Activated CD4-positive, CD25-positive, alpha-beta regulatory T cell (primary cell): ENCODE measurements around the gene DNAJC18.
"Not testable (repeated sequence)": the region's sequence is repeated elsewhere in the genome, so short reads cannot be mapped to it uniquely, and the experiment has no call there.

Experiments used
- DNase-seq, 4 experiments: peaks; one replicate each; lab custom pipeline; 2025; lab: John Stamatoyannopoulos, UW

Gene DNAJC18

DNA sequence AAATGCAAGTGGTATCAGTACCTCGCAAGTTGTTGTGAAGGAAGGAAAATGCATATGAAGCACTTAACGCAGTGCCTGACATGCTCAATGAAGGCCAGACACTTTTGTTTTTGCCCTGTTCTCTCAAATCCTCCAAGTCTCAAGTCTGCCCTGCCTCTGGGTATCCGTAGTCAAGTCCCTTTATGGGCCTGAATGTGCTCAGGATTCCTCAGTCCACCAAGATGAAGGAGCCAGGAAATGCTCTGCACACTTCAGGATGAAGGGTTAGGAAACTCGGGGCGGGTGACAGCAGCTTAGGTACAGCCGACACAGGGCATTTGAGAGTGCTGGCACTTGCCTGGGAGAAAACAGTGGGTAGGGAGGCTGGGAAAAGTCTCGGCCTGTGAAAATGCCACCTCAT lies 21.9 kb upstream of the DNAJC18 start:
- DNase-seq = no peak

DNA sequence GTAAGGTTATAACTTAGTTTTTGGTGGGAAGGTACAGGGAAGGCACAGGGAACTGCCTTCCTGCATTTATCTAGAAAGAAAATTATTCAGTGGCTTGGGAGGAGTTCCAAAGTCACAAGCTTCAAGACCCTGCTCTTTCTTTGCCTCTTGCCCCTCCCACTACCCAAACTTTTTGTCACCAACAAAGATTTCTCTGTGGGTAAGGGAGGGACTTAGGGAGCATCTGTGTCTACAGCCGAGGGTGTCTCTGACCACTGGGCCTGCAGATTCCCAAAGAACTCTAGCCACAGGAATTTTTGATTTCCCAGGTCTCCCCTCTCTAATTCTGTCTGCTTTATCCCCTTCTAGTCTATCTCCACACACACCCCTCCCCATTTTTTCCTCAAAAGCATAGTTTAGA lies 21.1 kb upstream of the DNAJC18 start:
- no peak for DNase-seq

DNA sequence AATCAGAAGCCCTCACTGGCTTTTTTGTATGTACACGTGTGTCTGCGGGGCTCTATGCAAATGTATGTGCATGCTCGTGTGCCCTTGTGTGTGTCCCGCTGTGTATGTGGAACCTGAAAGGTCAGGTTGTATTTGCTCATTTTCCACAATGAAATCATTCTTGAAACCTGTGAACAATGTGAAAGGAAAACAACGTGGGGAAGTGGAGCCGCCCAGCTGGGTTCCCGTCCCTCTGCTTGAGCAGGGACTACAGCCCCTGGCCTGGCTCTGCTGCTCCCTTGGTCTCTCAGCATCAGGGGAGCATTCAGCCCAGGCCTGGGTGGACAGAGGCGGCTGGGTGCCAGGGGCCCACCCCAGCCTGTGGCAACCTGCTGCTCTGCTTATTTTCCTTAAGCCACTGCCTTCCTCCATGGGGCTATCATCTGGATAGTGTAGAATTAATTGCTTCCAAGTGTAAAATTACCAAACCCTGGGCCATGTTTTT lies 20.2 kb upstream of the DNAJC18 start:
- DNase-seq = no peak

DNA sequence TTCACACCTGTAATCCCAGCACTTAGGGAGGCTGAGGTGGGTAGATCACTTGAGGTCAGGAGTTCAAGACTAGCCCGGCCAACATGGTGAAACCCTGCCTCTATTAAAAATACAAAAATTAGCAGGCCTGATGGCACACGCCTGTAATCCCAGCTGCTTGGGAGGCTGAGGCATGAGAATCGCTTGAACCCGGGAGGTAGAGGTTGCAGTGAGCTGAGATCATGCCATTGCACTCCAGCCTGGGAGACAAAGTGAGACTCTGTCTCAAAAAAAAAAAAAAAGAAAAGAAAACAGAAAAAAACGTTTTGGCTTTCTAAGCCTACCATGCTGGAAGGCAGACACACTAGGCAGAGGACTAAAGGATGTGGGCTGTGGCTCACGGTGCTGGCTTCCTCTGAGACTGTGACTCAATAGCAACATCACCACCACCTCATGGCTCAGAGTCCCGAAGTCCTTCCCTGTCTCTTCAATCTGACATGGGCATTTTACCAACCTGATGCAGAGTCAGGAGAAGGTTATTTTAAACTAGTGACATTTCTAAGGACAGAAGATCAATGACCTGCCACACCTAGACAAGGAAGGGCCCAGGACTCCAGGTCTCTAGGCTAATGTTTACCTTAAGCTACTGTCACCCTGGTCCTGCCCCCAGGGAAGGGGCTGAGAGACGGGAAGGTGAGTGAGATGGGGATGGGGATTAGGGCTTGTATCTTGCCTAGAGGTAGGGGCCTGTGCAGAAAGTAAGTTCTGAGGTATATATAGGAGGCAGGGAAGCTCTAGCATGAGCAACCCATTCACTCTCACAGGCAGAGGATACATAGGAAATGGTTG lies 19.5 kb upstream of the DNAJC18 start:
- peak; percentile 27 to 63 (median 44) for DNase-seq

DNA sequence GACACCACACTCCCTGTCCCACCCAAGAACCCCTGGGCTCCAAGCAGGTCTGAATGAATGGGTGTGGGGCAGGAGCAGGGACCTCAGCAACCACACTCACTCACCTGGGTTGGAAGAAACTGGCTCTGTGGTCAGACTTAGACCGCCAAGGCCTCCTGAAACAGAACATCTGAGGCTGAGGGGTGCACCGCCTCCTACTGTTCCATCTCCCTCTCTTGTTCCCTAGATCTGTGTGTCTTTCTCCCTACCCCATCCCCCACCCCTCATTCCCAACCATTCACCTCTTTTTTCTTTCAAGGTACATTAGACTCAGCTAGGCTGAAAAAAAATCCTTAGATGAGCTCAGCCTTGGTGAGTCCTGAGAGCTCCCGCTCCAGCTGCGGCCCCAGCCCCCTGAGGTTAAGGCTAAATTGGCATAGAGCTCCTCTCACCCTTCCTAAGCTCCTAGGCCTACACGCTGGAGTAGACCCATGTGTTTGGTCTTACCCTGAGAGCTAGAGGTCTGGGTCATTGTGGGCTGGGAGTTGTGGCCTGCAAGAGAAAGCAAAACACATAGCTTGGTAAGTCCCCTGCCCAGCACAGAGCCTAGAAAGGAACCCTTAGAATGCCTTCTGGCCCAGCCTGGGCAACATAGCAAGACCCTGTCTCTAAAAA lies 18.5 kb upstream of the DNAJC18 start:
- DNase-seq = no peak

DNA sequence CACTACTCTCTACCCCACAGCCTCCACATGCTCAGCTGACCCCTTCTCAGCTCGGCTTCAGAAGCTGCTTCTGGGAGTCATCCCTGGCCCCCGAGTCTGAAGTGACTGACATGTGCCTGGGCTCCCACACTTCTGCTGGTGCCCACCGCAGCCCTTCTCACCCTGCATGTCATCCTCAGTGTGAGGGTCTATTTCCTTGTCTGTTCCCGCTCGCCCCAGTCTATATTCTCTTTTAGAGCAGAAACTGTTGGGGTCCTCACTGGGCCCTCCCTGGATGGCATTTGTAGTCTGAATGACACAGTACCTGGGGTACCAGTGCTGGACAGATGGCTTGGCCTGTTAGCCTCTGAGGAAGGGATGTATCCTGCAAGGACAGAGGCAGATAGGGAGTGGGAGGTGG lies 17.9 kb upstream of the DNAJC18 start:
- no peak for DNase-seq

DNA sequence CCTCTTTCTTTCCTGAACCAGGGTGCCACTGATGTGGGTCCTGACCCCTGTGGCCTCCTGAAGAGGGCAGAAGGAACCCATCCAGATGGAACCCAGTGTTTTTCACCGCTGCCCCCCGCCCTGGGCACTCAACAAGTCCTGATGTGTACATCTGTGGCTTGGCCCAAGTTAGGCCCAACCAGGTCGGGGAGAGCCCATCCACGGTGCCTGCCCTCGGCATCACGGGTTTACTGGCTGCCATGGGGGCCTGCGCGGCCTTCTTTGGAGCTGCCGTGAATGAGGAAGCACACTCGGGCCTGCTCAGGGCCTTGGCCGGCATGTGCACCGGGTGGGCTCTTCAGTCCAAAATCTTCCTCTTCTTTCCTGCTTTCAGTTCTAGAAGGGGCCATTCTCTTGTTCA lies 17.5 kb upstream of the DNAJC18 start:
- no peak for DNase-seq

DNA sequence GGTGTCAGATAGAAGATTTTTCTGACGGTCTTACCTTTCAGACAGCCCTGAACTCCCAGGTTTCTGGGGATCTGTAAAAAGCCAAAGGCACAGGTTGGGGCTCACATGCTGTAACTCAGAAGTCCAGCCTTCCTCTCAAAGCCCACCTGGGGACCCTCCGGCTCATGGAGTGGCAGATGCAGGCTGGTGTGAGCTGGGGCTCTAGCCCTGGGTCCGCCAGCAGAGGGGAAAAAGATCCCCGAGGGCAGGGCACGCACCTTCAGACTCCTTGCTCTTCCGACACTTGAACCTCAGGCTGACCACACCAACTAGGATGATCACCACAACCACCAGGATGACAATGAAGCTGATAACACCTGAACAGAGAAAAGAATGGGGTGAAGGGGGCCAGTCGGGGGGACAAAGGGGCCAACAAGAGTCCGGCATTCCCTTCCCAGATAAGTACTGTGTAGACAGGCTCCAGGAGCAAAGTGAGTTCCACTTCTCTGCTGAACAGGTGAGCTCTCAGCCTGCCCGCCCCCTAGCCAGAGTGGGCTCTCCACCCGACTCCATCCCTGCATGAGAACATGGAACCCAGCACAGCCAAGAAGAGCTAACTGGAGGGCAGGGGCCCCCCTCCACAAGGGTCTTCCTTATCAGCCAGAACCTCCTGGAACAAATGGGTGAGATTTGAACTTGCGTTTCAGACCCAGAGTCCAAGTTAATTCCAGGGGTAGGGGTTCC lies 15.4 kb upstream of the DNAJC18 start:
- no peak for DNase-seq

DNA sequence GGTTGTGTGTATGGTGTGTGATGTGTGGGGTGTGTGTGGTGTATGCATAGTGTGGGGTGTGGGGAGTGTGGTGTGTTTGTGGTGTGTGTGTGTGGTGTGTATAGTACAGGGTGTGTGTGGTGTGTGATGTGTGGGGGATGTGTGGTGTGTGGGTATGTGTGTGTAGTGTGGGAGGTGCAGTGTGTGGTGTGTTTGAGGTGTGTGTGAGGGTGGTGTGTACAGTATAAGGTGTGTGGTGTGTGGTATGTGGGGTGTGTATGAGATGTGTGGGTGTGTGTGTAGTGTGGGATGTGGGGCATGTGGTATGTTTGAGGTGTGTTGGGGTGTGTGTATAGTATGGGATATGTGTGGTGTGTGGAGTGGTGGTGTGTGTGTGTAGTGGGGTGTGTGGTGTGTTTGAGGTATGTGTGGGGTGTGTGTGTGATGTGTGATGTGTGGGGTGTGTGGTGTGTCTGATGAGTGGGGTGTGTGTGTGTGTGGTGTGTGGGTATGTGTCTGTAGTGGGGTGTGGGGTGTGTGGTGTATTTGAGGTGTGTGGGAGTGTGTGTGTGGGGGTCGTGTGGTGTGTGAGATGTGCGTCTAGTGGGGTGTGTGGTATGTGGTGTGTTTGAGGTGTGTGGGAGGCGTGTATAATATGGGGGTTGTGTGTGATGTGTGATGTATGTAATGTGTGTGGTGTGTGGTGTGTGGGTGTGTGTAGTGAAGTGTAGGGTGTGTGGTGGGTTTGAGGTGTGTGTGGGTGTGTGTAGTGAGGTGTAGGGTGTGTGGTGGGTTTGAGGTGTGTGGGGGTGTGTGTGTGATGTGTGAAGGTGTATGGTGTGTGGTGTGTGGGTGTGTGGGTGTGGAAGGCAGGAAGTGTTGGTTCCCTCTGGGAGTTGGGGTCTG lies 14.6 kb upstream of the DNAJC18 start:
- no peak for DNase-seq

DNA sequence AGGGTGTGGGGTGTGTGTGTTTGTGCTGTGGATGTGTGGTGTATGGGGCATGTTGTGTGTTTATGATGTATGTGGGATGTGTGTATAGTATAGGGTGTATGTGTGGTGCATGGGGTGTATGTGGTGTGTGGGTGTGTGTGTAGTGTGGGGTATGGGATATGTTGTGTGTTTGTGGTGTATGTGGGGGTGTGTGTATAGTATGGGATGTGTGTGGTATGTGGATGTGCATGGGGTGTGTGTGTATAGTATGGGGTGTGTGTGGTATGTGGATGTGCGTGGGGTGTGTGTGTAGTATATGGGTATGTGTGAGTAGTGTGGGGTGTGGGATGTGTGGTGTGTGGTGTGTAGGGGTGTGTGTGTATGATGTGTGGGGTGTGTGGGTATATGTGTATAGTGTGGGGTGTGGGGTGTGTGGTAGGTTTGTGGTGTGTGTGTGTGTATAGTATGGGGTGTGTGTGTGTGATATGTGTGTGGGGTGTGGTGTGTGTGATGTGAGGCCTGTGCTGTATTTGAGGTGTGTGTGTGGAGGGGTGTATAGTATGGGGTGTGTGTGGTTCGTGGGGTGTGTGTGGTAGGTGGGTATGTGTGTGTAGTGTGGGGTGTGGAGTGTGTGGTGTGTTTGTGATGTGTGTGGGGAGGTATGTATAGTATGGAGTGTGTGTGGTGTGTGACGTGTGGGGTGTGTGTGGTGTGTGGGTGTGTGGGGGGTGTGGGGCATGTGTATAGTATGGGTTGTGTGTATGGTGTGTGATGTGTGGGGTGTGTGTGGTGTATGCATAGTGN lies 12.7 kb upstream of the DNAJC18 start:
- DNase-seq = no peak

DNA sequence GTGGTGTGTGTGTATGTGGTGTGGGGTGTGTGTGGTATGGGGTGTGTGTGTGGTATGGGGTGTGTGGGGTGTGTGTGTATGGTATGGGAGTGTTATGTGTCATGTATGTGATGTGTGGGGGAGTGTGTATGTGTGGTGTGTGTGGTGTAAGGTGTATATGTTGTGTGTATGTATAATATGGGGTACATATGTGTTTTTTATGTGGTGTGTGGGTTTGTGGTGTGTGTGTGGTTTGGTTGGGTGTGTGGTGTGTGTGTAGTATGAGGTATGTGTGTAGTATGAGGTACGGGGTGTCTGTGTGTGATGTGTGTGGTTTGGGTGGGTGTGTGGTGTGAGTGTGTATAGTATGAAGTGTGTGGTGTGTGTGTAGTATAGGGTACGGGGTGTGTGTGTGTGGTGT lies 11.9 kb upstream of the DNAJC18 start:
- DNase-seq = no peak

DNA sequence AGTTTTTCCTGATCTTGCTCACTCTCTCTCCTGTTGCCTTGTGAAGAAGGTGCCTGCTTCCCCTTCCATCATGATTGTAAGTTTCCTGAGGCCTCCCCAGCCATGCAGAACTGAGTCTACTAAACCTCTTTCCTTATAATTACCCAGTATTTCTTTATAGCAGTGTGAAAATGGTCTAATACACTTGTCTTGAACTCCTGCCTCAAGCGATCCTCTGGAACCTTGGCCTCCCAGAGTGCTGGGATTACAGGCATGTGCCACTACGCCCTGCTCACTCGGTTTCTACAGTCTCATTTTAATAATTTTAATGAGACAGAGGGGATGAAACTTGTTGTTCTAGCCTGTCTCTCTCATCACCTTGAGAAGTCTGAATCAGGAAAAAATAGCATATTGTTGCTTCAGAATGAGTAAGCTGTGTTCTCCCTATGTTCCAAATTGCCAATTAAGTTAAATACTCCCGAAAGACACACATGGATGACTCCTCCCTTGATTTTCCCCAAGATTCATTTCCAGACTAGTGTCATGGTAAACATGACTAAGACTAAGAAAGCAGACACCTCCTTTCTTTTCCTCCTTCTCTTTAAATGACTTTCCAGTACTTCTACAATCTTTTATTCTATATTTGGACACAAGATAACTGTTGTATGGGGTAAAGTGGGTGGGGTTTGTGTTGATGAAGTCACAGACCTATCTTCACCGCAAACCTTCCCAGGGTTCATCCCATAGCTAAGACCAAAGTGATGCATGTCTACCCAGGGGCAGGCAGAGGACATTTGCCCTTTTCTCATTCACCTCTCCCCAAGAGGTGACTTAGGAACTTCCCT lies 7.8 kb upstream of the DNAJC18 start:
- DNase-seq = no peak

DNA sequence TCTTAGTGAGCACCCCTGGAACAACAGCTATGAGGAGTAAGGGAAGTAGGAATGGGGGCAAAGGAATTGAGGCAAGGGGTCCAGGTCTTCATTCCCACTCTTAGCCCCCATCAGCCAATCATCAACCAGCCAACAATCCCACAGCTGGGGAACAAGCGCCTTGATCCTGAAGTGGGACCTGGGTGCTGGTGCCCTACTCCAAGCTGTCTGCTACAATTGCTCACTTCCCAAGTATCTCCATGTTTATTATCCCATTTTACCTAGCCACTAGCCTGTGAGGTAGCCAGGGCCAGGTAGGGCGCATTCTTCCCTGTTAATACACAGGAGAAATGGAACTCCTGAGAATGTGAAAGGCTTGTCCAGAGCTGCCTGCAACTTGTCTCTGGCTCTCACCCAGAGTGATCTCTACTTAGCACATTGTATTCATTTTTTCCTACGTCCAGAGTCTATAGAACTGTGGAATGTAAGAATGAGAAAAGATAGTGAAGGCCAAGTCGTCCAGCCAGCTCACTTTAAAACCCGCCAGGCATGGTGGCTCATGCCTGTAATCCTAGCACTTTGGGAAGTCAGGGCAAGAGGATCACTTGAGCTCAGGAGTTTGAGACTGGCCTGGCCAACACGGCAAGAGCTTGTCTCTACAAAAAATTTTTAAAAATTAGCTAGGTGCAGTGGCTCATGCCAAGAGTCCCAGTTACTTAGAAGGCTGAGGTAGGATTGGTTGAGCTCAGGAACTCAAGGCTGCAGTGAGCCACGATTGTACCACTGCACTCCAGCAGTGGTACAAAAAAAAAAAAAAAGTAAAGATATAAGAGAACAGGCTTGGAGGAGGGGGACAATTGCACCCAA lies 6.2 kb upstream of the DNAJC18 start:
- DNase-seq = no peak

DNA sequence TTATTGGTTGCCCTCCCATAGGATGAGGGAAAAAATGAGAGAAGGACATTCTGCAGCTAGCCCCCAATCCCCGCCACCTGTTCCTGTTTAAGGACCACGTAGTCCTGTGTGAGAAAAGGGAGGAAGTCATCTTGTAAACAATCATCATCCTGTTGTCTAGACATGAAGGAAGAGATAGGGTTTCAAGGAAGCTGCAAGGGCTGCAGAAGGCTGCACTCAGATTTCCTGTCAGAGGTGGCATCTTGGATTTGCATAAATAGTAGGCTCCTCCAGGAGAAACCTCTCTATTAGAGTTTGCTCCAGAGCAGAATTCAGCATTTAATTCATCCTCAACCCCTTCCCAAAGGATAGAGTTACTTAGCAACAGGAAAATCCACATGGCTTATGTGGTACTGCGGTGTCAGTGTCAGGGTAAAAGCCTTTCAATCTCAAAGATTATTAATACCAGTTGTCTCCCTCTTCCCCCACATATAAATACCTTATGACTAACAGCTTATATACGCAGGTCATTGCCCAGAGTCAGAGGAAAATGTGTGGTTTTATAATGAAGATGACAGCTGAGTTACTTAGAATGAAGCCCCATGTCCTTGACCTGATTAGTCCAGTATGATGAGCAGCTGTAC lies 4.6 kb upstream of the DNAJC18 start:
- DNase-seq = no peak

DNA sequence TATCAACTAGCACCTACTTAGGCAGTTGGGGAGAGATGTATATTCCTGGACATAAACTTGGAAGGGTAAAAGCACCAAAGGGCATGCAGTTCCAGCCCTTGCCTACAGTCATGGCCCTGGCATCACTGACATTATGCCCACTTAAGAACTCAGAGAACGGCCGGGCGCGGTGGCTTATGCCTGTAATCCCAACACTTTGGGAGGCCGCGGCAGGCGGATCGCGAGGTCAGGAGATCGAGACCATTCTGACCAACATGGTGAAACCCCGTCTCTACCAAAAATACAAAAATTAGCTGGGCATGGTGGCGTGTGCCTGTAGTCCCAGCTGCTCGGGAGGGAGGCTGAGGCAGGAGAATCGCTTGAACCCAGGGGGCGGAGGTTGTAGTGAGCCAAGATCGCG lies 1.1 kb upstream of the DNAJC18 start:
- DNase-seq = not testable (repeated sequence)

DNA sequence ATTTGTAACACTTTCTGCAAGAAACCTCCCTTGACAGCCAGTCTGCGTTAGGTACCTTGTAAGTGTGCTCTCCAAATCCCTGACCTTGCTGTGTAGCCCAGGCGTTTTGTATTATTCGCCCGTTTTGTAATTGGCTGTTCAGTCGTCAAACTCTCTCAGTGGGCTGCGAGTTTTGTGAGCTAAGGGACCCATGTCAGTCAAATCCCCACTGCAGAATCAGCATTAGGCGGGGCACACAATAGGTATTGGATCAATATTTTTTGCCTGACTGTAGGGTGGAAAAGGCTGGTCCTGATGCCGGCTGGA lies 665 bp downstream of the DNAJC18 start:
- no peak for DNase-seq

DNA sequence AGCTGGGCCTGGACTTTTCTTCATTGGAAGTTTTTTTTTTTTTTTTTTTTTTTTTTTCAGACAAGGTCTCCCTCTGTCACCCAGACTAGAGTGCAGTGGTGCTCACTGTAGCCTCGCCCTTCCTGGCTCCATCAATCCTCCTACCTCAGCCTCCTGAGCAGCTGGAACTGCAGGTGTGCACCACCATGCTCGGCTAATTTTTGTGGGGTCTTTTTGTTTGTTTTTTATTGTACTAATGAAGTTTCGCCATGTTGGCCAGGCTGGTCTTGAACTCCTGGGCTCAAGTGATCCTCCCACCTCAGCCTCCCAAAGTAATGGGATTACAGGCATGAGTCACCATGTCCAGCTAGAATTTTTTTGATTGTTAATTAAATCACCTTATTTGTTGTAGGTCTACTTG lies 3.6 kb downstream of the DNAJC18 start:
- no peak for DNase-seq

DNA sequence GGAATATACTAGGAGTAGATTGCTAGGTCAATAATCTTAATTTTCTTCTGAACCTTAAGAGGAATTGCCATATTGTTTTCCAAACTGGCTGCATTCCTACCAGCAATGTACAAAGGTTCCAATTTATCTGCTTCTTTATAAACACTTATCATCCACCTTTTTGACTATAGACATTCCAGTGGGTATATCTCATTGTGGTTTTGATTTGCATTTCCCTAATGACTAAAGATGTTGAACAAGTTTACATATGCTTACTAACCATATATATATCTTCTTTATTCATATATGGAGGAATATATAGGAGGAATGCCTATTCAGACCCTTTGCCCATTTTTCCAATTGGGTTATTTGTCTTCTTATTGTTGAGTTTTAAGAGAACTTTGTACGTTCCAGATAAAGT lies 7.6 kb downstream of the DNAJC18 start:
- no peak for DNase-seq

DNA sequence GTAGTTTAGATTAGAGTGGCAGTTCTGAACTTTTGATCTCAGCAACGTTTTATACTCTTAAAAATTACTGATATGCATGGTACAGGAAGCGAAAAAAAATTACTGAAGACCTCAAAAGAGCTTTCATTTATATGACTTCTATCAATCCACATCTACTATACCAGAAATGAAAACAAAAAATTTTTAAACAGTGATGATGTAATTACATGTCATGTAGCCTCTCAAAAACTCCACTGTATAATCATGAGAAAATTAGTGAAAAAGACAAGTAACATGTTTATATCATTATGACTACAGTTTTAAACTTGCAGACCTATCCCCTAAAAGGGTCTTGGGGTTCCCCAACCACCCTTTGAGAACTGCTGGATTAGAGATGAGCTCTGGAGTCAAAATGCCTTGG lies 9.3 kb downstream of the DNAJC18 start:
- no peak for DNase-seq
